H1 (cell line): ENCODE results near the gene MANBA. TPM values are rescaled to one million over a fixed set of nuclear protein-coding genes. Genes with fewer than 3 reads are reported as not detected.

Experiments
- CTCF ChIA-PET: fragments of 300-600 bp; sonication (Branson Sonifier 250); formaldehyde crosslinking; loops from one replicate; lab custom pipeline; 2021; ENCODE audit not compliant: partially characterized antibody; lab: Charles Lee
- POLR2A ChIA-PET: fragments of 300-600 bp; sonication (Branson Sonifier 250); formaldehyde crosslinking; loops from one replicate; lab custom pipeline; 2021; ENCODE audit warnings: inconsistent platforms; ENCODE audit not compliant: partially characterized antibody; lab: Charles Lee
- DNase-seq, 2 experiments: peaks; one replicate each; pipeline versions ENCODE4 v3.0.0 to v3.0.0-alpha.2; 2010 to 2022; ENCODE audit warnings: low spot score in 2 of 2, low read depth in 1 of 2, mixed read lengths in 1 of 2
- FAIRE-seq: peaks from 2 replicates; lab custom pipeline; 2011; peaks lifted over from hg19 to GRCh38; lab: Jason Lieb, UNC
- H2AFZ ChIP-seq: 2 replicates; pipeline ENCODE4 v1.8.1; 2012; ENCODE audit warnings: low read length, inconsistent platforms
- H2AK5ac ChIP-seq: 2 replicates; pipeline ENCODE4 v1.6.1; 2013; ENCODE audit warnings: low read depth, low read length
- H2BK120ac ChIP-seq: replicated peaks from 2 replicates; pipeline ENCODE3; 2013; ENCODE audit warnings: low read depth, low read length, inconsistent platforms
- H2BK12ac ChIP-seq: 2 replicates; pipeline ENCODE4 v1.6.1; 2013; ENCODE audit warnings: low read depth, low read length
- H2BK15ac ChIP-seq: 2 replicates; pipeline ENCODE4 v1.6.1; 2013; ENCODE audit warnings: low read length
- H2BK20ac ChIP-seq: 2 replicates; pipeline ENCODE4 v1.6.1; 2013; ENCODE audit warnings: low read length
- H2BK5ac ChIP-seq: 2 replicates; pipeline ENCODE4 v1.6.1; 2013; ENCODE audit warnings: low read depth, low read length
- H3K14ac ChIP-seq: 2 replicates; pipeline ENCODE4 v1.6.1; 2013; ENCODE audit warnings: inconsistent platforms; ENCODE audit not compliant: insufficient read length
- H3K18ac ChIP-seq: 2 replicates; pipeline ENCODE4 v1.6.1; 2013; ENCODE audit warnings: low read length; ENCODE audit errors: extremely low read depth
- H3K23ac ChIP-seq: 2 replicates; pipeline ENCODE4 v1.6.1; 2013; ENCODE audit warnings: inconsistent platforms; ENCODE audit not compliant: insufficient read length
- H3K23me2 ChIP-seq: 2 replicates; pipeline ENCODE4 v1.6.1; 2013; ENCODE audit warnings: low read depth, low read length
- H3K27ac ChIP-seq: 2 replicates; pipeline ENCODE4 v1.6.1; 2011; ENCODE audit warnings: low read depth, low read length, inconsistent platforms
- H3K27me3 ChIP-seq, 4 experiments: replicated peaks in 1 of 4; 1 replicate in 1 of 4; 2 replicates in 3 of 4; pipeline versions ENCODE4 v1.6.1 to v1.8.1; 2011 to 2013; ENCODE audit warnings: low read length in 3 of 4, mild to moderate bottlenecking in 3 of 4, inconsistent platforms in 2 of 4, mixed read lengths in 2 of 4, moderate library complexity in 1 of 4; ENCODE audit not compliant: control insufficient read depth in 3 of 4, insufficient read depth in 3 of 4; ENCODE audit errors: extremely low read depth in 1 of 4
- H3K36me3 ChIP-seq, 4 experiments: 2 replicates each; pipeline versions ENCODE4 v1.6.1 to v1.8.1; 2011 to 2013; ENCODE audit warnings: mild to moderate bottlenecking in 4 of 4, low read length in 3 of 4, moderate library complexity in 2 of 4, control low read depth in 1 of 4, inconsistent platforms in 1 of 4; ENCODE audit not compliant: insufficient read depth in 4 of 4, control insufficient read depth in 2 of 4
- H3K4ac ChIP-seq: replicated peaks from 2 replicates; pipeline ENCODE3; 2013; ENCODE audit warnings: low read length, low read depth, mixed read lengths, inconsistent platforms; ENCODE audit not compliant: insufficient read length
- H3K4me1 ChIP-seq, 4 experiments: replicated peaks in 1 of 4; 1 replicate in 1 of 4; 2 replicates in 3 of 4; pipeline versions ENCODE4 v1.6.1 to v1.8.1; 2011 to 2013; ENCODE audit warnings: low read length in 3 of 4, inconsistent platforms in 2 of 4, mixed read lengths in 1 of 4; ENCODE audit not compliant: insufficient read depth in 4 of 4, control insufficient read depth in 3 of 4
- H3K4me2 ChIP-seq, 2 experiments: 2 replicates each; pipeline versions ENCODE4 v1.6.1 to v1.8.1; 2011 to 2013; ENCODE audit warnings: low read depth in 2 of 2, low read length in 2 of 2, control low read depth in 1 of 2, inconsistent platforms in 1 of 2, mild to moderate bottlenecking in 1 of 2; ENCODE audit not compliant: insufficient read depth in 1 of 2
- H3K4me3 ChIP-seq, 4 experiments: fragments of 200-600, 300-600 bp in 1 of 4; sonication (generic), shearing (Covaris generic), sonication (Bioruptor Twin) in 1 of 4; 2 replicates each; pipeline versions ENCODE4 v1.5.1 to v1.8.1; 2011 to 2016; ENCODE audit warnings: low read length in 4 of 4, low read depth in 3 of 4, control low read depth in 2 of 4, inconsistent platforms in 2 of 4, mild to moderate bottlenecking in 2 of 4, mixed read lengths in 1 of 4, moderate library complexity in 1 of 4; ENCODE audit not compliant: insufficient read depth in 2 of 4; ENCODE audit errors: extremely low read depth in 1 of 4
- H3K56ac ChIP-seq: replicated peaks from 2 replicates; pipeline ENCODE3; 2013; ENCODE audit warnings: low read depth, mild to moderate bottlenecking, mixed read lengths, low read length, inconsistent platforms; ENCODE audit not compliant: insufficient read length
- H3K79me1 ChIP-seq: 2 replicates; pipeline ENCODE4 v1.6.1; 2013; ENCODE audit warnings: low read depth, low read length, control low read depth
- H3K79me2 ChIP-seq, 2 experiments: 2 replicates each; pipeline versions ENCODE4 v1.6.1 to v1.8.1; 2012 to 2013; ENCODE audit warnings: low read length in 2 of 2, mild to moderate bottlenecking in 2 of 2, inconsistent platforms in 1 of 2; ENCODE audit not compliant: insufficient read depth in 2 of 2, control insufficient read depth in 1 of 2
- H3K9ac ChIP-seq, 4 experiments: replicated peaks in 1 of 4; 1 replicate in 1 of 4; 2 replicates in 3 of 4; pipeline versions ENCODE4 v1.6.1 to v1.8.1; 2011 to 2013; ENCODE audit warnings: low read depth in 3 of 4, low read length in 3 of 4, control low read depth in 2 of 4, mild to moderate bottlenecking in 2 of 4, moderate library complexity in 2 of 4, inconsistent platforms in 1 of 4; ENCODE audit errors: extremely low read depth in 1 of 4
- H3K9me3 ChIP-seq, 2 experiments: 2 replicates each; pipeline versions ENCODE4 v1.6.1 to v1.8.1; 2012 to 2013; ENCODE audit warnings: mild to moderate bottlenecking in 2 of 2, moderate library complexity in 2 of 2, control low read depth in 1 of 2, inconsistent platforms in 1 of 2, low read depth in 1 of 2, low read length in 1 of 2, mixed read lengths in 1 of 2; ENCODE audit not compliant: insufficient read depth in 2 of 2
- H4K20me1 ChIP-seq, 2 experiments: replicated peaks in 1 of 2; 2 replicates each; pipeline versions ENCODE3 to v1.8.1; 2011 to 2013; ENCODE audit warnings: inconsistent platforms in 2 of 2, low read length in 2 of 2, mild to moderate bottlenecking in 1 of 2; ENCODE audit not compliant: insufficient read depth in 2 of 2, control insufficient read depth in 1 of 2
- H4K5ac ChIP-seq: 2 replicates; pipeline ENCODE4 v1.6.1; 2013; ENCODE audit warnings: low read length, low read depth, mixed read lengths, inconsistent platforms; ENCODE audit not compliant: insufficient read length
- H4K8ac ChIP-seq: 2 replicates; pipeline ENCODE4 v1.8.0; 2013; ENCODE audit warnings: mild to moderate bottlenecking, moderate library complexity, low read length, inconsistent platforms; ENCODE audit not compliant: insufficient read depth; ENCODE audit errors: extremely low read depth
- H4K91ac ChIP-seq: replicated peaks from 2 replicates; pipeline ENCODE3; 2013; ENCODE audit warnings: low read length, mixed read lengths, inconsistent platforms; ENCODE audit not compliant: insufficient read length
- BRCA1 ChIP-seq: IDR thresholded peaks from 2 replicates; pipeline ENCODE4 v1.6.1; 2012; ENCODE audit warnings: low read depth, low read length, improper control_type of control experiment
- CBX8 ChIP-seq: fragments of 300-800, 300-1000 bp; sonication (generic); IDR thresholded peaks from 2 replicates; pipeline ENCODE4 v1.7.1; 2016; ENCODE audit warnings: low read depth, low read length, borderline replicate concordance
- CEBPB ChIP-seq: IDR thresholded peaks from 2 replicates; pipeline ENCODE4 v1.6.1; 2012; ENCODE audit warnings: low read depth, low read length
- EGR1 ChIP-seq: IDR thresholded peaks from 2 replicates; pipeline ENCODE4 v1.6.1; 2011; ENCODE audit warnings: low read depth, low read length, borderline replicate concordance
- GABPA ChIP-seq: IDR thresholded peaks from 2 replicates; pipeline ENCODE4 v1.6.1; 2011; ENCODE audit warnings: mild to moderate bottlenecking, low read length, moderate library complexity, borderline replicate concordance; ENCODE audit not compliant: insufficient read depth
- JUND ChIP-seq: IDR thresholded peaks from 2 replicates; pipeline ENCODE4 v1.6.1; 2011; ENCODE audit warnings: mild to moderate bottlenecking, improper control_type of control experiment, low read length
- KDM4A ChIP-seq: IDR thresholded peaks from one replicate; pipeline ENCODE4 v1.7.1; 2012; ENCODE audit warnings: low read depth, mild to moderate bottlenecking, moderate library complexity, low read length, inconsistent platforms; ENCODE audit not compliant: severe bottlenecking
- NRF1 ChIP-seq: IDR thresholded peaks from 2 replicates; pipeline ENCODE4 v1.6.1; 2011; ENCODE audit warnings: mild to moderate bottlenecking, low read depth, low read length, improper control_type of control experiment
- RAD21 ChIP-seq, 2 experiments: IDR thresholded peaks in 1 of 2; conservative IDR thresholded peaks in 1 of 2; 2 replicates each; pipeline ENCODE4 v1.6.1; 2011; ENCODE audit warnings: low read depth in 2 of 2, low read length in 2 of 2, improper control_type of control experiment in 1 of 2, inconsistent platforms in 1 of 2, mild to moderate bottlenecking in 1 of 2, moderate library complexity in 1 of 2
- SP1 ChIP-seq: IDR thresholded peaks from 2 replicates; pipeline ENCODE4 v1.6.1; 2011; ENCODE audit warnings: low read depth, low read length
- SP4 ChIP-seq: IDR thresholded peaks from 2 replicates; pipeline ENCODE4 v1.6.1; 2012; ENCODE audit warnings: low read length, inconsistent platforms
- SRF ChIP-seq: IDR thresholded peaks from 2 replicates; pipeline ENCODE4 v1.6.1; 2011; ENCODE audit warnings: mild to moderate bottlenecking, low read depth, low read length, moderate library complexity
- TAF7 ChIP-seq: optimal IDR thresholded peaks from 2 replicates; pipeline ENCODE3; 2011; ENCODE audit warnings: low read depth, mild to moderate bottlenecking, inconsistent platforms, low read length, moderate library complexity, borderline replicate concordance
- TBP ChIP-seq: IDR thresholded peaks from 2 replicates; pipeline ENCODE4 v1.6.1; 2011; ENCODE audit warnings: low read depth, low read length, improper control_type of control experiment
- WGBS, 2 experiments: shearing (Covaris generic) in 1 of 2; methylation state at CpG; one replicate each; pipeline versions ENCODE4 v1.1.6 to v1.1.7; 2013 to 2015; ENCODE audit warnings: low lambda C conversion rate in 2 of 2, mixed read lengths in 2 of 2, inconsistent platforms in 1 of 2, low coverage in 1 of 2, missing lambda C conversion rate in 1 of 2; ENCODE audit not compliant: insufficient replicate concordance in 2 of 2, insufficient coverage in 1 of 2, insufficient read length in 1 of 2; ENCODE audit errors: extremely low coverage in 1 of 2, missing lambda C conversion rate in 1 of 2; 5-methylcytosine and 5-hydroxymethylcytosine counted together
- polyA plus RNA-seq, 7 experiments: library from polyadenylated mRNA; depleted of rRNA in 3 of 7; stranded (reverse) in 5 of 7; unstranded in 2 of 7; fragments of >200 nt in 5 of 7; fragments of 200-250 nt in 2 of 7; gene quantifications; 1 replicate in 5 of 7; 2 replicates in 1 of 7; 4 replicates in 1 of 7; pipeline versions ENCODE4 v1.2.1 to v1.2.3, GENCODE V29; 2011 to 2013; ENCODE audit warnings: missing spikeins in 2 of 7, mixed read lengths in 2 of 7
- total RNA-seq: library from RNA; stranded (reverse); fragmentation: NEBNext Ultra II Directional; extraction: Animal tissue kit (Norgen Biotek cat#: 25700); gene quantifications from 2 replicates; pipeline ENCODE4 v1.2.1, GENCODE V29; 2021

Gene MANBA
- total and polyA plus RNA-seq, 2 of the 8 experiments (the other 6 are each of a cell fraction or from before 2014, with no cell fraction given), result 22.9 to 27.8 TPM

DNA sequence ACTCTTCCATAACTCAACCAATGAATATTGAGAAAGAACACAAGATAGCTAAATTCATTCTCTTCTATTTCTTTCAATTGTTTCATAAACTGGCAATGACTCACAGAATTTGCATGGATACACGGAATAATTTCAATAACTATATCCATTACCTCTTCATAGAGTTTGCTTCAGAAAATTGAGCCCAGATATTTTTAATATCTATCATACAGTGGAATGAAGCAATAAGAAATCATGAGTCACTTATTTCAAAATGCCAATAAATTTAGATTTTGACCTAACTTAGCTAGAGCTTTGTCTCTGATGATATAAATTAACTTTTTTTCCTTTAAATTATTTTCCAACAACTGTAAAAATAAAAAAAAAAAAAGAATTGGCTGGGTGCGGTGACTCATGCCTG, 22.2 kb upstream of the MANBA start:
- no peak overlapping the region for H3K56ac ChIP-seq
- no peak overlapping the region for H3K27ac ChIP-seq
- H3K23me2 ChIP-seq, result no peaks in the 10 kb centered on the region
- H4K5ac ChIP-seq, result no peak overlapping the region
- FAIRE-seq (no peak), DNase-seq (no peak)
- no peaks in the 10 kb centered on the region for H3K79me1 ChIP-seq
- no peaks in the 10 kb centered on the region for H4K20me1 ChIP-seq
- POLR2A ChIA-PET, result interaction anchor here (0.7 to 4.6 kb wide), 2 partner anchors 10 to 28 kb away, joined by 3 to 17 read pairs; no protein-coding TSS in a partner anchor
- no peak overlapping the region for H2AK5ac ChIP-seq
- no peak for TF ChIP-seq JUND
- no peak for TF ChIP-seq EGR1
- no peak for TF ChIP-seq BRCA1
- no peak for TF ChIP-seq TBP
- TF ChIP-seq GABPA, result no peak
- TF ChIP-seq CBX8, result no peak
- TF ChIP-seq RAD21 (IDR thresholded peaks at IDR 0.05 in 1 of 2, conservative IDR thresholded peaks at IDR 0.05 in 1 of 2; ENCODE audit: low read depth in 2 of 2, low read length in 2 of 2), result no peak
- no peak for TF ChIP-seq KDM4A
- no peak for TF ChIP-seq SRF
- TF ChIP-seq TAF7, result no peak
- no peak for TF ChIP-seq NRF1
- TF ChIP-seq SP1, result no peak
- TF ChIP-seq SP4, result no peak
- no peak for TF ChIP-seq CEBPB
- H2BK20ac ChIP-seq, result no peak overlapping the region
- no peaks in the 10 kb centered on the region for H3K27me3 ChIP-seq
- no peak overlapping the region for H4K91ac ChIP-seq
- WGBS, 2 experiments, result 95% methylated on average over 2 of the region's 2 CpGs; no CpG with 5 or more reads in 1 of the 2 experiments
- H3K18ac ChIP-seq, result no peak overlapping the region
- no peaks in the 10 kb centered on the region for H3K79me2 ChIP-seq
- H3K4me1 ChIP-seq, result no peaks in the 10 kb centered on the region
- no peaks in the 10 kb centered on the region for H3K36me3 ChIP-seq
- no peaks in the 10 kb centered on the region for H3K9me3 ChIP-seq
- H3K14ac ChIP-seq, result no peak overlapping the region
- H2BK120ac ChIP-seq, result no peak overlapping the region
- no peak overlapping the region for H2BK12ac ChIP-seq
- H3K4ac ChIP-seq, result no peak overlapping the region
- no peak overlapping the region for H2AFZ ChIP-seq
- CTCF ChIA-PET, result interaction anchor here (0.7 to 0.9 kb wide), 2 partner anchors 35 to 37 kb away, joined by 3 read pairs; no protein-coding TSS in a partner anchor
- H2BK15ac ChIP-seq, result no peak overlapping the region
- no peak overlapping the region for H4K8ac ChIP-seq
- no peak overlapping the region for H3K4me3 ChIP-seq
- no peak overlapping the region for H3K23ac ChIP-seq
- no peak overlapping the region for H3K4me2 ChIP-seq
- no peak overlapping the region for H3K9ac ChIP-seq
- no peak overlapping the region for H2BK5ac ChIP-seq
